HL-60 (cell line): Measurements from ENCODE around the gene COPG2.

Source experiments
- DNase-seq, 2 experiments: peaks; one replicate each; pipeline ENCODE4 v3.0.0-alpha.2; 2010 to 2020; ENCODE audit warnings: low read depth in 1 of 2, low spot score in 1 of 2
- H3K27ac ChIP-seq: fragments of 250-450 bp; sonication (Bioruptor Pico); replicated peaks from 2 replicates; pipeline ENCODE4 v1.5.1; 2020; ENCODE audit warnings: mild to moderate bottlenecking, moderate library complexity
- H3K27me3 ChIP-seq: fragments of 250-450 bp; sonication (Bioruptor Pico); 2 replicates; pipeline ENCODE4 v1.5.1; 2021; ENCODE audit warnings: mild to moderate bottlenecking, moderate library complexity; ENCODE audit not compliant: insufficient read depth, poor library complexity, severe bottlenecking
- H3K4me3 ChIP-seq: replicated peaks from 2 replicates; pipeline ENCODE4 v1.5.1; 2011; ENCODE audit warnings: mild to moderate bottlenecking, control low read depth, low read length; ENCODE audit not compliant: insufficient read depth
- CTCF ChIP-seq: IDR thresholded peaks from one replicate; pipeline ENCODE4 v1.5.1; 2011; ENCODE audit warnings: low read length, control low read depth, inconsistent platforms; ENCODE audit not compliant: insufficient read depth
- GABPA ChIP-seq: IDR thresholded peaks from 2 replicates; pipeline ENCODE4 v1.6.1; 2012; ENCODE audit warnings: low read depth
- POLR2AphosphoS5 ChIP-seq: IDR thresholded peaks from 2 replicates; pipeline ENCODE4 v1.6.1; 2012; ENCODE audit warnings: low read depth
- REST ChIP-seq: IDR thresholded peaks from 2 replicates; pipeline ENCODE4 v1.6.1; 2012; ENCODE audit warnings: low read depth; ENCODE audit not compliant: insufficient replicate concordance
- SPI1 ChIP-seq: IDR thresholded peaks from 2 replicates; pipeline ENCODE4 v1.6.1; 2012; ENCODE audit warnings: low read depth, mild to moderate bottlenecking, borderline replicate concordance
- microRNA-seq: library from miRNA; unstranded; fragments of <30 nt; microRNA quantifications from one replicate; pipeline ENCODE4, GENCODE V29; 2018

Gene COPG2

GRCh38 chr7:130458257-130458656 lies 210.3 kb downstream of the COPG2 start:
- Histone ChIP-seq H3K4me3 (no peak overlapping the region), H3K27ac (no peak overlapping the region), H3K27me3 (no peaks in the 10 kb centered on the region)
- TF ChIP-seq REST = no peak
- TF ChIP-seq SPI1 = no peak
- TF ChIP-seq CTCF = no peak
- TF ChIP-seq GABPA = no peak
- TF ChIP-seq POLR2AphosphoS5 = no peak
- DNase-seq = no peak

Small RNA genes within 50 kb of the gene (microRNA-seq; reads per million reads assigned to microRNA genes)
- 19.6 reads per million, percentile 45 among the genes with 10 or more reads in this experiment for gene MIR335
